PC-3 (cell line): Measurements from ENCODE around the gene ZP1.

Source experiments
- CTCF ChIP-seq: fragments of 300-600 bp; sonication (generic); conservative IDR thresholded peaks from 2 replicates; pipeline ENCODE4 v1.5.1; 2017; ENCODE audit warnings: antibody characterized with exemption, low read depth, mild to moderate bottlenecking, low read length
- EZH2 ChIP-seq: fragments of 300-600 bp; sonication (generic); IDR thresholded peaks from one replicate; pipeline ENCODE4 v1.6.1; 2017; ENCODE audit warnings: antibody characterized with exemption, mild to moderate bottlenecking, low read length; ENCODE audit not compliant: unreplicated experiment

- TF ChIP-seq EZH2 (no peak), CTCF (no peak)
Measured at GRCh38 chr11:60849641-60850520, 17.5 kb upstream of the ZP1 start.
